ENCODE measurements around the gene WDFY4.

WDFY4 gene

DNA sequence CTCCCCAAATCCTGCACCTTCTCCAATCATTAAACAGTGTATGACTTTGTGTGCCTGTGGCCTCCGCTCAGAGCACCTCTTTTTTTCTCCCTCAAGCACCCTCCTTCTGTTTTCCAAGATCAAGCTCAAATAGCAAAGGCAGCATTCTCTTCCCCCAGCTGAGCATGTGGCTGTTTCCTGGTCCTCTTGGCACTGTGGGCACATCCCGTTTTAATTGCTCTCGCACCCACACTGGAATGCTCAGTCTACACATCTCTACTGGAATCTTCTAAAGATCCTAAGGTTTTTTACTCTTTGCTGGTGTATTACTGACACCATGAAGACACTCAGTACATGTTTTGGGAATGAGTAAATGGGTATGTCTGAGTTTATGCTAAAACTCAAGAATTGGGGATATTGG, 107.4 kb downstream of the WDFY4 start:
- DNase-seq (ENCODE audit: low read depth, low spot score) = no peak

DNA sequence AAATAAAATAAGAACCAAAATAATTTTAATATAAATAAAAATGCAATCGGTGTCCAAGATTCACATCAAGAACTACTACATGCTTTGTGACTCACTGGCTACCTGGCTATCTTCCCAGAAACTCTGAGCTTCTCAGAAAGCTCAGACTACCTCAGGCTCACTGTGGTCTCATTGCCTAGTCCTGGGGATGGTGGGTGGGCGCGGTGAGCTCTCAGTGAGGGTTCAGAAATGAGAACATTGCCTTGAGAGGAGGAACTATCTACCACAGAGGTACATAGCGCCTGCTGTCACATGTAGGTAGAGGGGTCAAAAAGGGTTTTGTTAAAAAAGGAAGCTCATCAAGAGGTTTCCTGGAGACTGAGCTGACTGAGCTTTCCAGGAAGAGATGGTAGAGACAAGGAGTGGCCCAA, 108.0 kb downstream of the WDFY4 start:
- DNase-seq (ENCODE audit: low read depth, low spot score) = no peak

DNA sequence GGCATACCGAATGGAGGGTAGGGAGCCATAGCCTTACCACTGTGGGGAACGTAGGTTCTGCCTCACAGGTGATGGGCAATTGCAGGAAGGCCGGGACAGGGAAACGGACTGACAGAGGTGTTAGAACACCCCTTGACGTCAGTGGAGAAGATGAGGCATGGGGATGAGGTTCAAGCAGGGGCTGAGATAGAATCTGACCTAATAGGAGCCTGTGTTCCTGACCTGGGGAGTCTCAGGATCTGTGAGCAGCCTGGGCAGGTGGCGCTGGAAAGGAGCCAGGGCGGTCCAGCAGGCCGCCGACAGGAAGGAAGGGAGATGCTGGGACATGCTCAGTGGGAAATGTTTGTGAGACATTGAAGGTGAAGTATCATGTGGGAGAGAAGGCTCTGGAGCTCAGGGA, 109.4 kb downstream of the WDFY4 start:
- no peak for DNase-seq (ENCODE audit: low read depth, low spot score)

DNA sequence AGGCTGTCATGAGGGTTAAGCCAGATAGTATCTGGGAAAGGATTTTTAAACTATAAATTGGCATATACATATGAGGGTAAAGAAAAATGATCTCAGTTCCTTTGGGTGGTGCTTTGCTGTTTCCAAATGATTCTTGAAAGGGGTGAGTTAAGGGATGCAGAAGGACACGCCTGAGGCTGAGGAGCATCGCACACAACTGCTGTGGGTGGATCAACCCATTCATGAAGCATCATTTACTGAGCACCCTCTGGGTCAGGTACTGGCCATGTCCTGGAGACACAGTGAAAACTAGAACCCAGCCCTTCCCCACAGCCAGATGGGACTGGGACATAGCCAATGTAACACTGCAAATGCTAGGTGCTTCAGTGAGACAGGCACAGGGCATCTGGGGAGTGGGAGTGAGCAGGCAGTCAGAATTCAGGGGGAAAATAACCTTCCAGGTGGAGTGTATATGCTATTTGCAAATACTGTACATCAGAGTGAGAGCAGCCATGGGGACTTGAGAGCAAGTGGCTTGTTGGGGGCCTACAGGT, 112.1 kb downstream of the WDFY4 start:
- no peak for DNase-seq (ENCODE audit: low read depth, low spot score)

DNA sequence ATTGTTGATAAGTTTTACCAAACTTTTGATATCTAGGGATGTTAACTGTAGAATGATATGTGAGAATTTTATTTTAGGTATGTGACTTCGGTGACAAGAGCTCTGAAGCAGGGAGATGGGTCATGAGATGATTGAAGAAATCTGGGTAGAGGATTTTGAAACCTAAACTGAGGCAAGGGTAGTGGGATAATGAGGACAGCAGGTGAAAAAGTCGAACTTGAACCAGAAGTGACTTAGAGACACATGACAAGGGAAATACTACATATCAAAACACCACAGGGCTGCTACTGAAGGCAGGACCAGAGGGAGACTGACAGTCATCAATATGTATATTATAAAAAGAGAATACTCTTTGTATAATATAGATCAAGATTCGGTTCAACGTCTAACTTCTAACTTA, 113.2 kb downstream of the WDFY4 start:
- no peak for DNase-seq (ENCODE audit: low read depth, low spot score)

DNA sequence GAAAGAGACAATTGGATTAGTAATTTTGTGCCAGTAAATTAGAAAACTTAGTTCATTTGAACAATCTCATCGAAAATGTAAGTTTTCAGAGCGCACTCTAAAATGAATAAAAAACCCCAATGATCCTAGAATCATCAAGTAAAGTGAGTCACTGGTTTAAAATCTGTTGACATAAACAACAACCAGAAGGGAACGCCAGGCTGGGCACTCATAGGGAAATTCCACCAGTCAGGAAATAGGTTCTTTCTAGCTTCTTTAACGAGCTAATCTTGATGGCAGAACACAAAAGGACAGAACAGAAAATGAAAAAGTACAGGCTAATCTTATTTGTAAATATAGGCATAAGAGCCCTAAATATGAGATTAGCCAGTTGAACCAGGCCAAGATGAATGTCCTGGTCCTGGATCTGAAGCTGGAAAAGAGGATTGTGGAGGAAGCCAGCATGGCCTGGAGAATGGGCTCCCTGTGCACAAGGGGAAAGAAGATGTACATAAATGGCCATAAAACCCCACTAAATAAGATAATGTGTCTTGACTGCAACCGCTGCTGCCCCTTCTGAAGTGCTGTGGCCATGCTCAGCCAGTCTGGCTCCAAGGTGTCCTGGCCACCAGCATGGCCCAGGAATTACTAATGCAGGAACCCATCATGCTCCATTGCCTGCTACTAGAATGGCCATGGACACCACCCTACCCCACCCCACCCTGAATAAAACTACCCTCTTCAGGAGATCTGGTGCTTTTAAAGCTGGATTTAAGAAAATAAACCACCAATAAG, 114.0 kb downstream of the WDFY4 start:
- no peak for DNase-seq (ENCODE audit: low read depth, low spot score)

DNA sequence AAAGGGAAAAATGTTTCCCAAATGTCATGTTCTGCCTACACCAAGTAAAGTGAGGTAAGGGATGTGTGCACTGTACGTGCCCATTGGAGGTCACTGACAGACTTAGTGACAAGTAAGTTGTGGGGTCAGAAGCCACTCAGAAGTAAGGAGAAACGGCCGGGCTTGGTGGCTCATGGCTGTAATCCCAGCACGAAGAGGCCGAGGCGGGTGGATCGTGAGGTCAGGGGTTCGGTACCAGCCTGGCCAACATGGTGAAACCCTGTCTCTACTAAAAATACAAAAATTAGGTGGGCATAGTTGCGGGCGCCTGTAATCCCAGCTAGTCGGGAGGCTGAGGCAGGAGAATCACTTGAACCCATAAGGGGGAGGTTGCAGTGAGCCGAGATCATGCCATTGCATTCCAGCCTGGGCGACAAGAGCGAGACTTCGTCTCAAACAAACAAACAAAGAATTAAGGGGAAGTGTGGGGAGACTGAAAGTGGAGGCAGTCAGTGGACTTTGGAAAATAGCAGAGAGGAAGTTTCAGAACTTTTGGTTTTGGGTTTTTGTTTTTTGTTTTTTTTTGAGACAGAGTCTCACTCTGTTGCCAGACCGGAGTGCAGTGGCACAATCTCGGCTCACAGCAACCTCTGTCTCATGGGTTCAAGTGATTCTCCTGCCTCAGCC, 114.8 kb downstream of the WDFY4 start:
- no peak for DNase-seq (ENCODE audit: low read depth, low spot score)

DNA sequence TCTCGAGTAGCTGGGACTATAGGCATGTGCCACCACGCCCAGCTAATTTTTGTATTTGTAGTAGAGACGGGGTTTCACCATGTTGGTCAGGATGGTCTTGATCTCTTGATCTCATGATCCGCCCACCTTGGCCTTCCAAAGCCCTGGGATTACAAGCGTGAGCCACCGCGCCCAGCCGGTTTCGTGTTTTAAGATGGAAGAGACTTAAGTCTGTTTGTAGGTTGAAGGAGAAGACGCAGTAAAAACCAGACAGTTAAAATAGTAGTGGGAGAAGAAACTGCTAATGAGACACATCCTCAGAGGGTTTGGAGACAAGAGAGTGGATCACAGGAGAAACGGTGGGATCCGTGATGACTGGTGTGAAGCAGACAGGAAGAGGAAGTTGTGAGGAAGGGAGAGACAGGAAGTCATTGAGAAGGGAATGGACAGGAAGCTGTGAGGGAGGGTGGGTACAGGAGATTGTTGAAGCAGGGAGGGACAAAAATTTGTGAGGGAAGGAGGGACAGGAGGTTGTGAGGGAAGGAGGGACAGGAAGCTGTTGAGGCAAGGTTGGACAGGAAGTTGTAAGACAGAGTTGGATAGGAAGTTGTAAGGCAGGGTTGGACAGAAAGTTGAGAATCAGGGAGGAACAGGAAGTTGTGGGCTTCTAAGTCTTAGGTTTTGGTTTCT, 115.5 kb downstream of the WDFY4 start:
- DNase-seq (ENCODE audit: low read depth, low spot score) = no peak

DNA sequence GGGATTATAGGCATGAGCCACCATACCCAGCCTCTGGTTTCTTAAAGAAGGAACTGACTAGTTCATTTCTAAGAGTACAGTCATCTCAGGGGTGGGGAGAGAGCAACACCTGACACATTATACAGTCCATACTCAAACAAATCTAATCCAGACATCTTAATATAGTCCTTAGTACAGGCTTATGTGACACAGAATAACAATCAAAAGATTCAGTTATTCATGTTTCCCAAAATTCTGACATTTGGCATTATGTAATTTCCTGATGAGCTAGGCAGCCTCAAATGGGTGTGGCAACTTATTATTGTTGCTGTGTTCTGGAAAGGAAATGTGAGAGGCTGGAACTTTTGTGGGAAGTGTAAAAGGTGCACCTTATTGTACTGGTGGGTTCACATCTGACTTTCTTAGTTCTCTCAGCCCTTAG, 116.3 kb downstream of the WDFY4 start:
- no peak for DNase-seq (ENCODE audit: low read depth, low spot score)

DNA sequence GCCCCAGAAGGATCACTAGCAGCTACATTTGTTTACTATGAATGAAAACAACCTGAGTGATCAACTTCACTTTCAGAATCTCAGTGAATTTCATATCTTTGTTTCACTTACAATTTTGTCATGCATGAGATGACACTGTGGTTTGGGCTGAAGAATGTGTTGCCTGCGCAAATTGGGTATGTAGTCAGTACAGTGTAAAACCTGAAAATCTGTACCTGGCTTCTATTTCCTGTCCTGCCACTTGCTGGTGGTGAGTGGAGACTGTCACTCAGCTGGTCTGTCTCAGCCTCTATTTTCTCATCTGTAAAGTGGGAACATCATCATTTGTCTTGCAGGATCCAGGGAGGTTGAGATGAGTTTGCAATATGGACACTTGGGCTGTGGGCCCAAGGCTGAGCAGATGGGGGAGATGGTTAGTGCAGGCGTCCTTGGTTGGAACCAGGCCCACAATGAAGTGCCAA, 118.0 kb downstream of the WDFY4 start:
- DNase-seq (ENCODE audit: low read depth, low spot score) = no peak

DNA sequence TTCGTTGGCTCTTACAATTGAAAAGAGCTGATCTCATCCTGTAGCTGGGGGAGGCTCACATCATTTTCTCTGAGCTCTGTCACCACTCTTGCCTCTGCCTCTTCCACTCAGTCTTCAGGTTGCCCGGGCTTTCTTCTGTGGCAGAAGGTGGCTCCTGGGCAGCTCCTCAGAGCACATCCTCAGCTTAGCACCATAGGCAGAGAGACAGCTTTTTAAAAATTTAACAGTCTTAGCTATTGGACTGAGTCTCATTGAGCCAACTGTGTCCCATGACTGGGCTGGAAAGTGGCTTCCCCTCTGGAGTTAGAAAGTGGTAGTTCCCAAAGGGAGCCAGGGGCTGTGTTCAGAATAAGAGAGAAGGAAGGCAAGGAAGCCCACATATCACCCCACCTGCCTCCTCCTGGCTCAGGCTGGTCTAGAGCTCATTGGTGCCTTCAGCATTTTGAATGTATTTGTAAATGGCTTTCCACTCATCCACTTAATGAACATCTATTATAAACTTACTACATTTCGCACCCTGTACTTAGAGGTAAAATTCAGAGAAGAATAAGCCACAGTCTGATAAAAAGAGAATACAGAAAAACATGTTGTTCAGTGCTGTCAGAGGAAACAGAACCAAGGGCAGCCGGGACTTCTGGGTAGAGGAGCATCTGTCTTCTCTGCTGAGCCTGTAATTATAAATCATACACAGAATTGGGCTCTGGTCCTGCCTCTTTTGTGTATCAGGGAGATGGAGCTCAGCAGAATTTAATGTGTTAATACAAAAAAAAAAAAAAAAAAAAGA, 119.3 kb downstream of the WDFY4 start:
- no peak for DNase-seq (ENCODE audit: low read depth, low spot score)

DNA sequence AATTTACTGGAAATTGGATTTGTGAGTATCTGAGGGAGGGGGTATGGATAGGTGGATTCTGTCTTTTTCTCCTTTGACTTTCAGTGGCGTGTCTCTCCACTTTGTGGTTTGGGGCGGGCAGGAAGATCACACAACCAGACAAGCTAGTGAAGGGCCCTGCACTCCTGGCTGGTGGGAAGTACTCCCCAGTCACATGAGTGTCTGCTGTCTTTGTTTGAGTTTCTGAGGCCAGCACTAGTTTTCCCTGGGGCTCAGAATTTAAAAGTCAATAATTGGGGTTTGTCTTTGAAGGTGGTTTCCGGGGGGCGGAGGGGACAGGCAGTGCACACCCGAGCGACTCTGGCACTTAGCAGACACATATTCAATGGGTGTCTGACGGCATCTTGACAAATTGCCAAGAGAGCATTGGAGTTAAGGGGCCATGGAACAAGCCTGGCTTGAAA, 120.1 kb downstream of the WDFY4 start:
- no peak for DNase-seq (ENCODE audit: low read depth, low spot score)

DNA sequence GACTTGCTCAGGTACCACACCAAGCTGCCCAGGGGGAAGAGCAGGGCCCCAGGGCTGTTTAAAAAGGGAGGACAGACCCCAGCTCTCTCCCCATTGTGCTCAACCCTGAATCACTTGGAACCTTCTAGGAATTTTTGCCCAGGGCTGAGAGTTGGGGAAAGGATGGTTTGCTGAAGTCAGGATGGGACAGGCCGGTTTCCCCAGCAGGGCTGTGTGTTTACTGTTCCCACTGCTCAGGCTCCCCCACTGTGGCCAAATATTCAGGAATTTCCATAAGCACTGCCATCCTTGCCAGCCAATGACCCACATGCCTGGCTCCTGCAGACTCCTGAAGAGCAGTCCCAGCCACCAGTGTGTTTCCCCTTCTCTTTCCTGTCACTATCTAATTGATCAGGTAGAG, 120.7 kb downstream of the WDFY4 start:
- DNase-seq (ENCODE audit: low read depth, low spot score) = no peak

DNA sequence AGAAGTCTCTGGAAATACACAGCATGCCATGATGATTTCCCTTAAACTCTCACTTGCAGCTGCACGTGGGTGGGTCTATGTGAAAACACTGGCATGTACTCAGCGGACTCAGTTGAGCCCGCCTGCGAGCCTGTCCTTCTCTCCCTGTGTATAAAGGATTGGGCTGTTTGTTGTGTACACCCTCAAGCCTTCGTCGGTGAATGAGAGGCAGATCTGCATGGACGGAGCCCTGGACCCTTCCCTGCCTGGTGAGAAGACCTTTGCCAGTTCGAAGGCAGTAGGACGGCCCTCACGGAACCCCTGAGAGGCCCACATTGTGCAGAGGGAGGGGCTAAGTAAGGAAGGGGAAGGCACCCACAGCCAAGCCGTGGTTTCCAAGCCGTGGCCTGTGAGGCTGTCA, 121.2 kb downstream of the WDFY4 start:
- no peak for DNase-seq (ENCODE audit: low read depth, low spot score)

DNA sequence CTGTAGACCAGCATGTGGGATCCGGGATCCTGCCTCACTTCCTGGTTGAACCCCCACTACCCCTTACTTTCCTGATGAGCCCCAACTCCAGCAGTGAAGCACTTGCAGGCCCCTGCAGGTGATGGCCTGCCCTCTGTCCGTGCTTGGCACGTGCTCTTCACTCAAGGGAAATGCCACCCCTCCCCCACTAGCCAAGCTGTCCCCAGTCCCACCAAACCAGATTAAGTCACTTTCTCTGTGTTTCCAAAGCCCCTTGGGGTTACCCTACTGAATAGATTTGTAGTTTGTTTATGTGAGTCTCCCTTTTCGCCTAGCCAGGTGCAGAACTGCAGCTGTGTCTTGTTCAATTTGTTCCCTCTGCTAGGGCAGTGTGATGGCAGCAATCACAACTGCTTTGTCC, 121.7 kb downstream of the WDFY4 start:
- no peak for DNase-seq (ENCODE audit: low read depth, low spot score)

DNA sequence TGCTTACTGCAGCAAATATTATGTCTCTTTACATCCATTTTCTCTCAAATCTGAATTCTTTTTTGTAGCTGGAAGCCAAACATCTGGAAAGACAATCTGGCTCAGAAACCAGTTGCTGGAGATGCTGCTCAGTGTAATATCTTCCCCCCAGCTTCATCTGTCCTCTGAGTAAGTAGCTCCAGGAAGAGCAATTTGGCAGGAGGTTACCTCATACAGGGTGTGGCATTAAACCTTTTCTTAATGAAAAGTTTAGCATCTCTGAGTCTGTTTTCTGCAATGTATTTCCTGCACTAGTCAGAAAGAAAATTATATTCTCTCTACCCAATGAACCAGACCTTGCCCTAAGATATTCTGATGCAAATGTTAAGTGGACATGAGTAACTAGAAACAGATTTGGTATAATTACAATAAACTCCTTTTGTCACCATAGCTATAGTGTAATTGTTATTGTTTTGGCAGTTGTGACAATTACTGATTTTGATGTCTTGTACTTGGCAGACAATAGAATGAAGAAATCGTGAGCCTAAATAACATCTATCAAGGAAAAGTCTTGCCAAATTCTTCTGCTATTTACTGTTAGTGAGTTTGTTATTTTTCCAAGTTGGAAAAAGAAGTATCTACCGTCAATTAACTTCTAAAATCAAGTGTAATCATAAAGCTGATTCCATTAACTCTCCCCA, 123.3 kb downstream of the WDFY4 start:
- DNase-seq (ENCODE audit: low read depth, low spot score) = no peak

DNA sequence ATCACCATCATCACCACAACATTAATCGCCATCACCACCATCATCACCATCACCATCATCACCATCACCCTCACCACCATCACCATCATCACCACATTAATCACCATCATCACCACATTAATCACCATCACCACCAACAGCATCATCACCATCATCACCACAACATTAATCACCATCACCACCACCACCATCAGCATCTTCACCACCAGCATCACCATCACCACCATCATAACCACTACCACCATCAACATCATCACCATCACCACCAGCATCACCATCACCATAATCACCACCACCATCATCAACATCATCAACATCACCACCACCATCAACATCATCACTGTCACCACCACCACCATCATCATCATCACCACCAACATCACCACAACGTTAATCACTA, 124.6 kb downstream of the WDFY4 start:
- no peak for DNase-seq (ENCODE audit: low read depth, low spot score)

DNA sequence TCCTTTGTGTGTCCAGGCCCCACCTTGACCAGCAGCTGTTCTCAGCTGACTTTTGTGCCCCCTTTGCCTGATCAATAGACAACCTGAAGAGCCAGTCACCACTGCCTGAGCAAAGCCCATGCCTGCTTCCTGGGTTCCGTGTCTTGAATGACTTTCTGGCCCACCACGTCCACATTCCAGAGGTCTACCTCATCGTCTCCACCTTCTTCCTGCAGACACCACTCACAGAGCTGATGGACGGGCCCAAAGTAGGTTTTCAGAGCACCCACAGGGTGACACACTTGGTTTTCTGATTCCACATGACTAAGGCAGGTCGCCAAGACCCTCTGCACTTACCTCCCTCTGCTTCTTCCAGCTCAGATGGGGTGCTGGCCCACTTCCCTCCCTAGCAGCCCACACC, 126.8 kb downstream of the WDFY4 start:
- no peak for DNase-seq (ENCODE audit: low read depth, low spot score)

DNA sequence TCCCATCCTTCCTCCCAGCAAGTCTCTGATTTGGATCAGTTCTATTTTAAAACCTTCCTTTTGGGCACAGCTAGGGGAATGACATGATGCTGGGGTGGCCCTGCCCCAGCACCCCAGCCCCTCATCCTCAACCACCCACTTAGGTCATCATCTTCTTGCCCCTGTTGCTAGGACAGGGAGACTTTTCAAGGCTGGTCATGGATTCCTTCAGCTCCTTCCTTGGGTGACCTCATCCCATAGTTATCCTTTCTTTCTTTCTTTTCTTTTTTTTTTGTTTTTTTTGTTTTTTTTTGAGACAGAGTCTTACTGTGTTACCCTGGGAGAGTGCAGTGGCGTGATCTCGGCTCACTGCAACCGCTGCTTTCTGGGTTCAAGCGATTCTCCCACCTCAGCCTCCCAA, 127.2 kb downstream of the WDFY4 start:
- DNase-seq (ENCODE audit: low read depth, low spot score) = no peak

DNA sequence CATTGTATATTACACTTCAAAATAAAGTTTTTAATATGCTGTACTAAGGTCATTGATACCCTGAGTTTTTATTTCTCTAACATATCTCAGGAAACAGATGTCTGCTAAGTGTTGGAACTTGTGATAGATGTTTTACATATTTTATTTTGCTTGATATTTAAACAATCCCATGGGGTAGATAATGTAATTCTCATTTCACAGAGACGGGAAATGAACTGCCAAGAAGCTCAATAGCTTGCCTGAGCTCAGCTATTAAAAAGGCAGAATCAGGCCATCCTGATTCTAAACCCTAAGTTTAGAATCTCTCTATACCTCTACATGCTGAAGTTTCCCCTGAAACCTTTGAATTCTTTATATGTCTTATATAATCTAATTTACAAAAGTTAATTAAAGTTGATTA, 128.6 kb downstream of the WDFY4 start:
- DNase-seq (ENCODE audit: low read depth, low spot score) = no peak

DNA sequence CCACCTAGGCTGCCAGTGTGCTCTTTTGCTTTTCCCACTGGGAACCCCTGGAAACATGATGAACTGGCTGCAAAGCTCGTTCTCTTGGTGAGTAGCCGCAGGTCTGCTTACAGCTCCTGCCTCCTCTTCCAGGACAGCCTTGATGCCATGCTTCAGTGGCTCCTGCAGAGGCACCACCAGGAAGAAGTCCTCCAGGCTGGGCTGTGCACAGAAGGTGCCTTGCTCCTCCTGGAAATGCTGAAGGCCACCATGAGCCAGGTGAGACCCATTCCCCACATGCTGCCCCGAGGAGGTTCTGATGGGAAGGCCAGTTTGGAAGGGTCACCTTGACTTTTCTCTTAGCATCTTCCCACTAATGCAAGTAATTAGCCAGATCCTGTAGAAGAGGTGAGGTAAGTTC, 129.2 kb downstream of the WDFY4 start:
- no peak for DNase-seq (ENCODE audit: low read depth, low spot score)
